HG03095 (cell line): ENCODE results near the gene TRIM9.

Experiments
- ATAC-seq: cut with Tn5 transposase; IDR thresholded peaks from one replicate; pipeline ENCODE4 v1.9.1; 2021; ENCODE audit warnings: moderate library complexity; ENCODE audit not compliant: unreplicated experiment

The TRIM9 gene

DNA sequence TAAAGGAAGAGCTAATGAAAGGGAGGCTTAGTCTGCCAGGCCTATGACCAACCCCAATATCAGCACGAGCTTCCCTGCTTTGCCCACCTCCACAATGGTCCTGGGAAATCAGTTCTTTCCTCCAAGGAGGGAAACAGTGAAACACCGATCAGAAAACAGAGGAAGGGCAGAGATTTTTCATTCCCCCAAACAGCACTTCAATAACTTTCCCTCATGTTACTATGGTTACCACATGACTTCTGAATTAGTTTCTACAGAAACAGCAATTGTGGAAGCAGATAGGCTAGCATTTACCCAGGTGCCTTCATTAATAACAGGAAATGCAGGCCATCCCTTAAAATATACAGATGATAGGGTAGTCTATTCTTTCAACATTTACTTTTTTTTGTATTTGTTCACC is 35.9 kb downstream of the TRIM9 start:
- ATAC-seq, result no peak

DNA sequence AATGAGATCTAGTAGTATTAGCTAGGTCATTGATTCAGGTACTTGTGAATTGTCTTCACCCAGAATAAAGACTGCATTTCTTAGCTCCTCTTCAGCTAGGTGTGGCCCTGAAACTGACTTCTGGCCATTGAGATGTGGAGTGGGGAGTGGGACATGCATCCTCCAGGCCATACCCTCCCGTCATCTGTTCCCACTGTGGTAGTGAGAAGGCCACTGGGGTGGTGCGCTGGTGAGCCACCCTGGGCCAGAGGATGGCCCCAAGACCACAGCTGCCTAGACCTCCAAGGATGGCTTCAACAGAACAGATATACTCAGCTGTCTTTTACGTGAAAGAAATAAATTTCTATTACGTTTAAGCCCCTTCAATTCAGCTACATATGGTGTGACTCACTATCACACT is 36.5 kb downstream of the TRIM9 start:
- ATAC-seq, result no peak

DNA sequence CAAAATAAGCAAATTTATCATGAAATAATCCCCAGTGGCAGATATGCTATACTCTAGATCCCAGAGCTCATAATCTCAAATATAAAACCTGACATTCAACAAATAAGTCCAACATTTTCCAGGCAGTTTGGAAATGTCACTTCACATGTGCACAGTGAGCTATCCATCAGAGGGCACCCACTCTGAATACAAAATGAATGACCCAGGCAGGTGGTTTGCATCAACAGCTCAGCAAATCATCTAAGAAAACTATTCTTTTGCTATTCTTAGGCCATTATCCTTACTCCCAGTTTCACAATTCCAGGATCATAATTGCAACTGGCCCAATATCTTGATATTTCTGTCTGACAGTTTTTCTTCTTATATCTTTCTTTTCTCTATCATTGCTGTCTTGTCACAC is 38.5 kb downstream of the TRIM9 start:
- ATAC-seq, result no peak

DNA sequence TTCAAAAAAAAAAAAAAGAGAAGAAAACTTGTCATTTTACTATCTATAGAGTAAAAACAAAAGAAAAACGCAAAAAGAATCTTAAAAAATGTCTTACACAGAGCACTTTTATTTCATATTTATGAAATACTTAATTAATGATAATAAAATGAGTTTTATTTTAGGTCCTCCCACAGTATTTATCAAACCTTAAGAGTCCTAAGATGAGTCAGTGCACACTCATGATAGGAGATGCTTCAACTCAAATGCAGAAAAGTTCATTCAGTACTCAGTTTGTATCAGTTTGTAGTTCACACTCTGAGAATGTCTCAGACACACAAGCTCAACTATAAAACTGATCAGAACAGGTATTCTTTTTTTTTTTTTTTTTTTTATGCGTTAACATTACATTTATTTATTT is 41.7 kb downstream of the TRIM9 start:
- ATAC-seq, result no peak

DNA sequence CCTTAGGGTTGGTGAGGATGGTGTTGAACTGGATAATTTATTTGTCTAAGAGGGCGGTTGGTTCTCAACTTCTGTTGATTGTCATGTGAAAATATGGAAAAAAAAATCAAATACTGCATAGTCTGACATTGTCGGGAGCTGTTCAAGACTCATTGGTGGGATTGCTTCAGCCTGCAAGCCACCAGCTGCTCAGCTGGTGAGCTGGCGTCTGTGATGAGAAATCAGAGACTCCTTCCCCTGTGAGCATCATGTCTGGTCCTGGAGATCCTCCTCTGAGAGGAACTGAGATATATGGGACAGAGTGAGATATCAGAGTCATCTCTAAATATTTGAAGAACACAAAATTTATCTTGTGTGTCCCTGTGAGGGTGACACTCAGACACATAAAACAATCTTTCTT is 49.9 kb downstream of the TRIM9 start:
- ATAC-seq, result no peak

DNA sequence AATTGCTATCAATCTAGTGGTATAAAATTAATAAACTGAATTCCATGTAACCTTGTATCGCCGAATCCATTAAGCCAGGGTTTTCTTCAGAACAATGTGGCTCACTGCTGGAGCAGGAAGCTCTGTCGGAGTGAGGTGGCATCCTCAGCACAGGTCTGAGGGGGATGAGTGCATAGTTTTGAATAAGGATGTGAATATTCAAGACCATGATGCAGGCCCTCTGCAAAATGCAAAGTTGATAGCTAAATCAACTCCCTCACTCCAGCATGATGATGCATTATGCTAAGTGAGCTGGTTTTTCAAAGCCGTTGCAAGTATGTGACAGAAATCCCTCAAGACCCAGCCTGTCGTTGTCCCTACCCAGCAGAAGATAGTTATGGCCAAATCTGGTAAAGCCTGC is 53.0 kb downstream of the TRIM9 start:
- no peak for ATAC-seq

DNA sequence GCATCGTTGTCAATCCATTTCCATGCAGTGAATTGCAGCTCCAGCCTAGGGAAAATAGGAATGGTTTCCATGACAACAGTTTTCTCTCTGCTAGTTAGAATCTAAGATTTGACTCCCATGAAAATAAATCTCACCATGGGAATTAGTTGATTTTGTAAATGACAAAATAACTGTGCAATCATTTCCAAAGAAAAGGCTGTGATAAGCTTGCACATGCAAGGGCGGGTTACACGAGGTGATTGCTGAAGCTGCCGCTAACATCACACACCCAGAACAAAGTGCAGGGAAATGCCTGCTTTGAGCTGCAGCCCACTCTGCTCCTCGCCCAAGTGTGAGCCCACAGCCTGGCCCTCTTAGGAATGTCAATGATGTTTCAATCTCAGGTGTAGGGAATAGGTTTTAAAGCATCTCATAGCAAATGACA is 53.8 kb downstream of the TRIM9 start:
- ATAC-seq, result no peak

DNA sequence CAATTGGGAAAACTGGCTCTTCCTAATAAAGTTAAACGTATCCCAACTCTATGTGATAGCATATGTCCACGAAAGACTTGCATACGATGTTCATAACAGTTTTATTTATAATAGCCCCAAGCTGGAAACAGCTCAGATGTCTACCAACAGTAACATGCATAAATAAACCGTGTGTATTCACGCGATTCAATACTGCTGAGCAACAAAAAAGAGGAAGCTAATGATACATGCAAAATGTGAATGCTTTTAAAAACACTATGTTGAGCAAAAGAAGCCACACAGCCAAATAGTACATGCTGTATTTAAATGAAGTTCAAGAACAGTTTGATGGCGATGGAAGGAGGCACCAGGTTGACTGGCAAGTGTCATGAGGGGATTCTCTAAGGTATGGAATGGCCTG is 55.7 kb downstream of the TRIM9 start:
- no peak for ATAC-seq

DNA sequence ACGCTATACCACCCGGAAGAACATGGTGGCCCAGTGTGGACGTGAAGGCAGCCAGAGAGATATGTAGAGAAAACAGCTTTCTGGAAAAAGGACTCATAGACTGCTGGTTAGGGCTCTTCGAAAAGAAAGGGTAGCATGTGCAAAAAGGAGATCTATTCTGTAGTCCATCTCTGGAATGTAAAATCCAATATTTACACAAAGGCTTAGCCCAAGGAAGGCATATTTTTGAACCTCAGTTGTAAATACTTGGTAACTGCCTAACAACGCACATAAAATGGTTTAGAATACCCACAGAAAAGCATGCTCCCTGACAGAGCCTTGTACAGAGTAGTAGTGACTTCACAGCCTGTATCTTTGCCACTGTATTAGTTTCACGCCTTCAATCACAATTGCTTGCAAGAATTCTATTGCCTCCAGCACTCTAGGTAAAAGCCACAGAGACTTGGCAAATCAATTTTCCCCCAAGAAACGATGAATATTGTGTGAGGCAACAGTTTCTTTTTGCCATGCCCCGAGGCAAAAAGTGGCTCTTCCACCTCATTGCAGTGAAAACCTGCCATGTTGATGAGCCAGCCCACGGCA is 59.2 kb downstream of the TRIM9 start:
- ATAC-seq, result no peak

DNA sequence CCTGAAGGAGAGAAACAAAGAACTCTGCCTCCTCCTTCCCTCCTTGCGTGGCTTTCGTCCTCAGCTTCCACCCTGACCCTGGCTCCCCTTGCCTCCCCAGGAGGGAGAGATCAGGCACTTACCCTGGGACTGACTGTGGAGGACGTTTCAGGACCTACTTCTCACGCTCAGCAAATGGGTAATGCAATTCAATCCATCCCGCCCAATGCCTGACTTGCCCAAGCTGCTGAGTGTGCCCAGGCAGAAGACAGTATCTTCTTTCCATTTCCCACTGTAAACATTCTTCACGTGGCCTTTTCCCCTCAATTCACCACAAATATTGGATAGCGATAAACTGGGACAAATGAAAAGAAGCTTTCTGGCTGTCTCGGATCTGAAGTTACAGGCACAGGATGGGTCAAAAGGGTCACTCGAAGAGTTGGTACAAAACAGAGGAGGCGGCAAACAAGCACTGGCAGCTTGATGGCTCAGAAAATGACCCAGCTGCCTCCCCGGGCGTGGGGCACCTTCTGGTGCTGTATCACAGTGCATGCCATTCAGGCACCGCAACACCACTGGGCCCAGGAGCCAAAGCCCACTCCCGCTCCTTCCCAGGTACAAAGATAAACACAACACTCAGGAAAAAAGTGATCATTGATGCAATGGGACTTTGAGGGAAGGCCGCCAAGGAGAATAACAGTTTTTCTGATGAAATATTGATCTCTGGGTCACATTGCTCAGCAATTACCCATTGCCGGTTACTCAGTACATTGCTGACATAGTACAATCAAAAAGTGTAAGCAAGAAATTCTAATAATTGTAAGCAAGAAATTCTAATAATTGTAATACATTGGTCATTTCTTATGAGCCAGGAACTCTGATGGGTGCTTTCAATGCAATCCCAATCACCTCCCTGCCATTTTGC is 65.8 kb downstream of the TRIM9 start:
- ATAC-seq, result no peak

DNA sequence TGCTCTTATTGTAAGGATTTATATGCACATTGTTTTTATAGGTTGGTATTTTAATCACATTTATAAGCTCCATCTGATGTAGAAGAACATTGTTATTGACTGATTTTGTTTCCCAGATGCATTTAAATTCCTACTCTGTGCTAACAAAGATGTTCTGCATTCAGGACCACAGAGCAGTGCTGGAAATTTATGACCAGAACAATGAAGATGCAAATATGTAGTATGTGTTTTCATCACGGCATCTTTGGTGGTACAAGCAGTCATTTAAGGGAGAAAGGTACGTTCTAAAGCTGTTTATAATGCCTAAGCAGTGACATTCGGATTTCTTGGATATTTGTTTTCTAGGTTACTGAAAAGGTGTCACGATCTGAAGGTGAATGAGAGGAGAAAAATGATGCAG is 66.5 kb downstream of the TRIM9 start:
- no peak for ATAC-seq

DNA sequence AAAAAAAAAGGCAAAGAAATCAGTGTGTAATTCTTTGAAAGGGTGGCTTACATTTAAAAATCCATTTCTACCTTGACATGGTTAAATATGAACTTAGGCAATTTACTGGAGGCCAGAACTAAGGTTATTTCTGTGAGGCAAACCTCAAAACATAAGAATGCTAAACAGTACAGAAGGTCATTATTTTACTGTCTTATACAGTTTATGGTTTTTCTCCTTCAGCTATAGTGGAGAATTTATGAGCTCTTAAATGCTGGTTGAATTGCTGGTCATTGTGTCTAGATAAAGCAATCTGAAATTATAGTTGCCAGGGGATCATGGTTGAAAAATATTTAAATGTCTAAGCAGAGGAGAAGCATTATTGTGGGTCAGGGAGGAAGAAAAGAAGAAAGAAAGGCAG is 70.5 kb downstream of the TRIM9 start:
- ATAC-seq, result no peak

DNA sequence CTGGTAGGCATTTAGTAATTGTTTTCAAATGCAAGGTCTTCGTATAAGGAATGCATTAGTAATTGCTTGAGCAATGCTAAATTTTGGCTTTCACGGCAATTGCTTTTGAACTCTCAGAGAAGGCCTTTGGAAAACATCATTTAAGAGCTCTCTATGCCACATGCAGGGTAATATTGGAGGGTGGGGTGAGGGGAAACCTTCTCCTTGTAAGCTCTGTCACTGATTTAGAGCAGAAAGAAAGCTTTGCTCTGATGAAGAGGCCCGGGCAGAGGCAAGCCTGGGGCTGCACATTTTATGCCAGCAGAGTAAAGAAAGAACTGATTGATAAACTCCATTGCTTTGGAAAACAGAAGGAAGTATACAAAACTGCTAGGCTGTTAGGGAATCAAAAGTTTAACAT is 70.9 kb downstream of the TRIM9 start:
- no peak for ATAC-seq

DNA sequence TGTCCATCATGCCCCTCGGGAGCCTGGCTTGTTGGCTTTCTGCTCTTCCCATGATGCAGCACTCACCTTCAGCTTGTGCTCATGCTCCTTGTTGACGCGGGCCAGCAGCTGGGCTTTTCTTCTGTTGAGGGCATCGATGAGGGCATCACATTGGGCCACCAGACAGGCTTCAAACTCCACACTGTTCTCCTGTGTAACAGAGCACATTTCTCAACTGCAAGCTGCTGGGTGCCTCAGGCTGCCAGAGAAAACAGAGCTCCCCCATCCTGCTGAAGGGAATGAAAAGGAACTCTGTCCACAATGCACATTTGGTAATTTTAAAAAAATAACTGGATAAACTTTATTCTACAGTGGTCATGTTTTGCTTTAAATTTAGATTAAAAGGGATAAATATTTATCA is 72.1 kb downstream of the TRIM9 start:
- no peak for ATAC-seq

DNA sequence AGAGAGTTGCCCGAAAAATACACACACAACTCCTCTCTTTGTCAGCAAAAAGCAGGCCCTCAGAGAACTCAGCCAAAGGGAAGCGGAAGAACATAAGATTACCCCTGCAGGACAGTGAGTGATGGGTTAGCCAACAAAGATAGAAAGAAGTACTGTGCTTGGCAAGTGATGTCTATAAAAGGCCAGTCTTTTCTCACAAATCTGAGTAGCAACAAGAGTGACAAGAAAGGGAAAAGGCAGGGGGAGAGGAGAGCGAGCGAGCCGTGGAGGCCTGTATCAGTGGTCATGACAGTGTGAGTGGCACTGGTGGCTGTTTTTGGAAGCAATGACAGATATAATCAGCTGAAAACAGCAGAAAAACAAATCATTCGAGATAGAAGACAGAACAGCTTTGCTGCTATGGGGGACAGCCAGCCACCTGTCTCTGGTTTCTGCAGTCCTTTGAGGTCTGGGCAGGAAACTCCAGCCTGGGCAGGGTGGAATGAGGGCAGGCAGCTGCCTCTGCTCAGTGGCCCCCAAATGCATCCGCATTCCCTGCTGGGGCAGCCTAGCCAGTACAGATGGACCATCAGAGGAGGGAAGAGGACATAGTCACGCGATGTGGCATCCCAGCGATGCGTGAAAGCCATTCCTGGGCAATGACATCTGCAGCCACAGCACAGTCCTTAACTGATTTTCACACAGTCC is 74.7 kb downstream of the TRIM9 start:
- ATAC-seq, result no peak

DNA sequence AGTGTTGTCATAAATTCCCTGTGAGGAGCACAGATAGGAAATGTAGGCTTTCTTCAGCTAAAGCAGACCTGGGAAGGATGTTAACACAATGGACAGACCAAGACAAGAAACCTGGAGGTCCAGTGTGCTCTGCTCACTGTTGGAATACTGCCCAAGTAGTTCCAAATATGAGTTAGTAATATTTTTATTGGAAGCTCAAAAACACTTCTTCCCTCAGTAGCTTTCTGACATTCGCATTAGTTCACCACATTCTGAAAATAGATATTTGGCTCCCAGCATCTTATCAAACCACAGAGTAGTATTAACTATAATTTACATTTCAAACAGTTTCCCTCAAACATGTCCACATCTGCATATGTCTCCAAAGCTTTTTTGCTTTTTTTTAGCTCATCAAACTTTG is 75.8 kb downstream of the TRIM9 start:
- ATAC-seq, result no peak

DNA sequence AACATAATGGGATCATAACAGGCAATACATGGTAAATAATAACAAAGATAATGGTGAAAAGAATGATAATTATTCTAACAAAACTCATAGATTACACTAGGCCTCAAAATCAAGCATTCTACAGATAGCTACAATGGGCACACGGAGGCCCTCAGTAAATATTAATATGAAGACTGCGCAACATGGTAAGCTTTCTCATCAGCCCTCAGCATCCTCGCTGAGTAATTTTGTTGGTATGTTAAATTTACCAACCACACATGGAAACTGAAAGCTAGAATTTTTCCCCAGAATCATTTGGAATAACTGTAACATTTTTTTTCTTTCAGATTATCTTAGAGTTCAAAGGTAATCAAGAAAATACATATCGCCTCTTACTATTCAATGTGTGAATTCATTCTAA is 76.4 kb downstream of the TRIM9 start:
- no peak for ATAC-seq

DNA sequence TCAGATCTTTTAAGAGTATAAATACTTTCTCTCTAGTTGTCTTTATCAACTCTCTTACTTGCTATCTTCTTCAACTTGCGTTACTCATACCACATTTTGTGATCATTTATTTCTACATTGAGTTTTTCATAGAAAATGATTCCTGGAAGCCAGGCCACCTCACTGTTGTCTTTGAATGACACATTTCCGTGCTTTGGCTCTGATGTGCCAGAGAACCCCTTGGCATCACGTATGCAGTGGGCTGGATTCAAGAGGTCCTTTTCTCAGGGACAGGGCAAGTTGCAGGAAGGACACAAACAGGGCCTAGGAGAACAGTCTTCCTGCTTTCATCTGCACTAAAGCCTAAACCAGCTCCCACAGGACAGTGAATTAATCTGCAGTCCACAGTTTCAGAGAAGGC is 80.3 kb downstream of the TRIM9 start:
- ATAC-seq, result no peak

DNA sequence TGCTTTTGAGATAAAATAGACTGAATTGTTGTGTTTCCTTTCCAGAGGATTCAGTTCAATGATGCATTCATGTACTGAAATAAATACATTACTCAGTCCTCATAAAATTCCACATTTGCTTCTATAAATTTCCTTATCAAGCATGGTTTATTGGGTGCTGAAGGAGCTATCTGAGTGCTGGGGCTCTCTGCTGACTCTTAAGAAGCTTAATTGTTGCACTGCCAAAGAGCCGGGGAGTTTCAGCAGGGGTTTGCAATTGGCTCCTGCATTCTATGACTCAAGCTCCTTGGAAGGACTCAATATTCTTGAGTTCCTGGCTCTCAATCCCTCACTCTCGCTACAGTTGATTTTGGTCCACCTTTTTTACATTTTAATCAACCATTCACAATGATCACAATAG is 80.8 kb downstream of the TRIM9 start:
- ATAC-seq, result no peak

DNA sequence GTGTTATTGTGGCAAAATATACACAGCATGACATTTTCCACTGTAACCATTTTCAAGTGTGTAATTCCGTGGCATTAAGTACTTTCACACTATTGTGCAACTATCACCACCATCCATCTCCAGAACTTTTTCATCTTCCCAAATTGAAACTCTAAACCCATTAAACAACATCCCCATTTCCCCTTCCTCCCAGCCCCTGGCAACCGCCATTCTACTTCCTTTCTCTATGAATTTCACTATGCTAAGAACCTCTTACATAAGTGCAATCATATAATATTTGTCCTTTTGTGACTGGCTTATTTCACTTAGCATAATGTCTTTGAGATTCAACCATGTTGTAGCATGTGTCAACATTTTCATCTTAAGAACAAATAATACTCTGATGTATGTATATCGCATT is 82.8 kb downstream of the TRIM9 start:
- ATAC-seq, result no peak

DNA sequence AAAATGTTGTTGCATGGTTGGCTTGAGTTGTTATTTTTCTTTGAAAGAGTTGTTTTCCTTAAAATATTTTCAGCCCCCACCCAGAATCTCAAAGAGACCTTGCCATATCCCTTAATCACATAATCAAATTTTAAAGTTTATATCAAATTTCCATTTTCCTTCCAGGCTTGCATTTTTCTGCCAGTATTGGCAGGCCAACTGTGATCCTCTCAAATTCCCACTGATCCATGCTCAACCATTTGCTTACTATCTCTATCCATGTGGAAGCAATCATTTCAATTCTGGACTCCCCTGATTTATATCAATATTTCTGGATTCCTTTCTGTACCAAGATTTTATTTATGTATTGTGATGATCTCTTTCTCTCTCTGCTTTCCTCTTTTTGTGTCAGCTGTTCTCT is 86.5 kb downstream of the TRIM9 start:
- ATAC-seq, result no peak

DNA sequence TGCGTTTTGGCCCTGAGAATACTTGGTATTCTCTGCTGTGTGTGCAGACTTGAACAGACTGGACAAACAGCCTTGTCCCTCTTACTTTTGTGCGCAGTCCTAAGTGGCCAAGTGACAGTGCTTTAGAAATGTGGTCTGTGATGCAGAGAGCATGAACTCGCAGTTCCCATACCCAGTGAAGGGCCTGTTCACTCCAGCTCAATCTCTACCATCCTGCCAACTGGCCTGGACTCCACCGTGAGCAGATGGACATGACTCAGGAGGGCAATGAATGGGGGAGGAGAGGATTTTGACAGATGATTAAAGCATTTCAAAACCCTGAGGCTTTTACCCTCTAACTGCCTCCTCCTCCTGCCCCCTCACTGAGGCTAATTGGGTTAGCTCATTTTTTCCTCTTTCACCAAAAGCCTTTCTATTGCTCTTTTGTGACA is 88.1 kb downstream of the TRIM9 start:
- no peak for ATAC-seq
